Thyroid gland (tissue), 4 donors: Measurements from ENCODE around the gene CTNNA2. TPM values are rescaled to one million over a fixed set of nuclear protein-coding genes. Genes with fewer than 3 reads are reported as not detected.

Experiments used
- DNase-seq, 2 donors: peaks; one replicate each; pipeline ENCODE4 v3.0.0-alpha.2; 2019
- H3K27ac ChIP-seq, 3 donors: fragments of 200-600 bp; sonication (generic); 1 replicate in 2 of 3; 2 replicates in 1 of 3; pipeline ENCODE4 v1.5.1; 2016 to 2019; ENCODE audit warnings: mild to moderate bottlenecking in 1 of 3, moderate library complexity in 1 of 3
- H3K27me3 ChIP-seq: fragments of 200-600 bp; sonication (generic); one replicate; pipeline ENCODE4 v1.5.1; 2019
- H3K36me3 ChIP-seq, 2 donors: fragments of 200-600 bp; sonication (generic); one replicate each; pipeline ENCODE4 v1.5.1; 2016 to 2019
- H3K4me1 ChIP-seq, 2 donors: fragments of 200-600 bp; sonication (generic); one replicate each; pipeline ENCODE4 v1.5.1; 2017 to 2019
- H3K4me3 ChIP-seq, 3 donors: fragments of 200-600 bp; sonication (generic); replicated peaks in 1 of 3; 1 replicate in 2 of 3; 2 replicates in 1 of 3; pipeline ENCODE4 v1.5.1; 2016; ENCODE audit warnings: mild to moderate bottlenecking in 1 of 3
- H3K9me3 ChIP-seq: fragments of 200-600 bp; sonication (generic); one replicate; pipeline ENCODE4 v1.5.1; 2017
- CTCF ChIP-seq, 6 experiments: fragments of 200-600 bp in 3 of 6; fragments of 450-650 bp in 3 of 6; sonication (generic) in 3 of 6; IDR thresholded peaks; one replicate each; pipeline ENCODE4 v1.5.1; 2016 to 2019; ENCODE audit warnings: antibody characterized with exemption in 6 of 6, mild to moderate bottlenecking in 2 of 6, inconsistent platforms in 1 of 6, moderate library complexity in 1 of 6
- POLR2A ChIP-seq, 2 donors: fragments of 450-650 bp; IDR thresholded peaks; one replicate each; pipeline ENCODE4 v1.6.1; 2017; ENCODE audit warnings: antibody characterized with exemption in 2 of 2, mild to moderate bottlenecking in 2 of 2, moderate library complexity in 1 of 2
- WGBS, 2 donors: methylation state at CpG; one replicate each; pipeline ENCODE4 v1.1.5; 2017; 5-methylcytosine and 5-hydroxymethylcytosine counted together
- intact Hi-C: fragments of 100-400 bp; cut with DNase I; formaldehyde crosslinking; loops from one replicate; pipeline ENCODE4 v1.15.1; 2023
- total RNA-seq, 4 donors: library from RNA; depleted of rRNA; stranded (reverse); fragments of >200 nt; gene quantifications; one replicate each; pipeline ENCODE4 v1.2.3, GENCODE V29; 2016

The CTNNA2 gene
- total RNA-seq, 4 donors from 2014 or later = 0.13 to 0.44 (median 0.22) TPM; not detected in 1

GRCh38 chr2:80496775-80497174, 983.9 kb downstream of the CTNNA2 start:
- 75 to 84% methylated on average over 5 of the region's 5 CpGs for WGBS, 2 donors
- Histone ChIP-seq H3K36me3 (no peaks in the 10 kb centered on the region), H3K4me3 (no peak overlapping the region), H3K27ac (no peak overlapping the region), H3K9me3 (no peaks in the 10 kb centered on the region), H3K4me1 (no peaks in the 10 kb centered on the region), H3K27me3 (no peaks in the 10 kb centered on the region)
- DNase-seq = no peak
- TF ChIP-seq POLR2A (IDR thresholded peaks at IDR 0.05) = no peak
- no peak for TF ChIP-seq CTCF (IDR thresholded peaks at IDR 0.05)
- intact Hi-C loops = no loop called here

GRCh38 chr2:80499095-80499494, 986.2 kb downstream of the CTNNA2 start:
- no peaks in the 10 kb centered on the region for H3K36me3 ChIP-seq
- no peaks in the 10 kb centered on the region for H3K4me1 ChIP-seq
- WGBS, 2 donors = 25 to 26% methylated on average over 2 of the region's 2 CpGs
- H3K9me3 ChIP-seq = no peaks in the 10 kb centered on the region
- intact Hi-C loops = no loop called here
- H3K27ac ChIP-seq = no peak overlapping the region
- DNase-seq = peak; percentile 67 to 70
- TF ChIP-seq POLR2A (IDR thresholded peaks at IDR 0.05) (no peak), CTCF (IDR thresholded peaks at IDR 0.05) (peak; percentile 21 to 90 (median 66))
- H3K27me3 ChIP-seq = no peaks in the 10 kb centered on the region
- H3K4me3 ChIP-seq = no peak overlapping the region

- TF ChIP-seq CTCF (IDR thresholded peaks at IDR 0.05) = no peak
- TF ChIP-seq POLR2A (IDR thresholded peaks at IDR 0.05) = no peak
- intact Hi-C loops = loop anchor here (5.0 to 10.0 kb wide), 2 partner anchors 175 to 427 kb away; no protein-coding TSS in a partner anchor
- Histone ChIP-seq H3K27ac (no peak overlapping the region), H3K9me3 (no peaks in the 10 kb centered on the region), H3K27me3 (no peaks in the 10 kb centered on the region), H3K4me1 (no peaks in the 10 kb centered on the region), H3K36me3 (no peaks in the 10 kb centered on the region), H3K4me3 (no peak overlapping the region)
- DNase-seq = no peak
These were observed 989.2 kb downstream of the CTNNA2 start for GRCh38 chr2:80501874-80502624.

GRCh38 chr2:80506563-80506962, 993.7 kb downstream of the CTNNA2 start:
- no peak overlapping the region for H3K27ac ChIP-seq
- TF ChIP-seq CTCF (IDR thresholded peaks at IDR 0.05) (no peak), POLR2A (IDR thresholded peaks at IDR 0.05) (no peak)
- intact Hi-C loops = loop anchor here (10.0 kb wide), 1 partner anchor 432 kb away; no protein-coding TSS in a partner anchor
- 82 to 92% methylated on average over 1 of the region's 1 CpG for WGBS, 2 donors
- H3K4me1 ChIP-seq = no peaks in the 10 kb centered on the region
- DNase-seq = no peak
- H3K4me3 ChIP-seq = no peak overlapping the region
- no peaks in the 10 kb centered on the region for H3K27me3 ChIP-seq
- H3K9me3 ChIP-seq = no peaks in the 10 kb centered on the region
- H3K36me3 ChIP-seq = no peaks in the 10 kb centered on the region

GRCh38 chr2:80510716-80511115, 997.9 kb downstream of the CTNNA2 start:
- H3K9me3 ChIP-seq = no peaks in the 10 kb centered on the region
- 86 to 87% methylated on average over 3 of the region's 3 CpGs for WGBS, 2 donors
- no peaks in the 10 kb centered on the region for H3K27me3 ChIP-seq
- DNase-seq = no peak
- H3K36me3 ChIP-seq = no peaks in the 10 kb centered on the region
- no peak overlapping the region for H3K27ac ChIP-seq
- no peak for TF ChIP-seq CTCF (IDR thresholded peaks at IDR 0.05)
- no peak for TF ChIP-seq POLR2A (IDR thresholded peaks at IDR 0.05)
- H3K4me3 ChIP-seq = no peak overlapping the region
- H3K4me1 ChIP-seq = no peaks in the 10 kb centered on the region
- intact Hi-C loops = no loop called here
